Measurements from ENCODE around the gene ATP2C1.

- TF ChIP-seq CTCF (IDR thresholded peaks at IDR 0.05) (no peak), EP300 (IDR thresholded peaks at IDR 0.05) (no peak)
These were observed 40.7 kb downstream of the ATP2C1 start for GRCh38 chr3:130934442-130935089.
